Measurements from ENCODE around the gene GIPC2.
"Not testable (repeated sequence)": the region's sequence is repeated elsewhere in the genome, so short reads cannot be mapped to it uniquely, and the experiment has no call there.

The GIPC2 gene

GRCh38 chr1:78038071-78038470 is 7.7 kb upstream of the GIPC2 start:
- no peak for DNase-seq

- DNase-seq, result no peak
Measured at GRCh38 chr1:78038491-78038939, 7.3 kb upstream of the GIPC2 start.

DNA sequence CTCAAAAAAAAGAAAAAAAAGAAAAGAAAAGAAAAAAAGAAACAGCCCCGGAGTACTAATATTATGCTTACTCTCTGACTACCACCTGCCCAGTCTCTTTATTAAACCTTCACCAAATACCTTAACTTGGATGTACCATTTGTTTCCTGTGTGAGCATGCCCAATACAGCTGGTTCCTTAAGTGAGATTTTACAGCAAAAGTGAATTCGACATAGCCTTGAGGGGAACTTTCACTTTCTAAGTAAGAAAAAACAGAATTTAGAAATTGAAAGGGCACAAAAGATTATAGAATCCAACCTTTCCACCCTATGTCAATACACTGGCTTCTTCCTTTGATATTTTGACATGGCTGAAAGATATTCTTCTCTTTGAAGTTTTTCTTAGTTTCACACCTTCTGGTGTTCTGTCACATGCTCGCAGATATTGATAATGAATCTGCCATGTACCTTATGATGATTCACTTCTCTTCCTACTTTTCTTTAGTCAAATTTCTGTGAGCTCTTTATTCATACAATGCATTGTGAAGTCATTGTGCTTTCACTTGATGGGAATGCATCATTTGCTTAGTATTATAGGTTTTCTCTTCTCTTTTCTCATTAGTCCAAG is 5.2 kb upstream of the GIPC2 start:
- no peak for DNase-seq

- no peak for DNase-seq
Measured at GRCh38 chr1:78043436-78043835, 2.3 kb upstream of the GIPC2 start.

DNA sequence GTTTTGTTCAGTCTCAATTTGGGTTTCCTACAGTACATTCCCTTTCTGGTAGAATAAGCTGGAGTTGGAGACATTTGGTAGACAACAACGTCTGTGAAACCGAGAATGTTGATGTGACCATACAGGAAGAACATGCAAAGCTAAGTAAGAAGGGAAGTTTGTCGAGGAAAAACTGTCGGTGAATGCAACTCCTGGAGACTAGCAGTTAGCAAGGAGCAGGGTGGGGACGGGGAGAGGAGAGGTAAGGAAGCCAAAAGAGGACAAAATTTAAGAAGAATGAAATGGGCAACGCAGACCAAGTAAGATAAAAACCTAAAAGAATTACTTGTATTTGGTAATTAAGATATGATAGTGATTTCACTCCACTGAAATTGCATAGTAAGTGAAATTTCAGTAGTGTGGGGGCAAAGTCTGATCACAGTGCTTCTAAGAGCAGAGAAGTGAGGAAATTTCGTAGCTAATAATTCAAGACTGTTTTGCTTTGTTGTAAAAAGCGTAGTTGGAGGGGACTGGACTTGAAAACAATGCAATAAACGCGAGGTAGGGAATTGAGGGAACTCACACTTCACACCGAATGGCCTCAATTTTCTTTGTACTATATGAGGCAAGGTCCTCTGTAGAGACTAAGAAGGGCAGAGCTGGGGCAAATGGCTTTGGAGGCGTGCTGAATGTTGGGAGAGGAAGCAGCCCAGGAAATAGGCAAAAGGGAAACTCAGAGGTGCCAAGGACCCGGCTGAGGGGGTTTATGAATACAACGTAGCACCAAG is 787 bp upstream of the GIPC2 start:
- no peak for DNase-seq

- DNase-seq, result no peak
Measured at GRCh38 chr1:78045563-78045925, 222 bp upstream of the GIPC2 start.

DNA sequence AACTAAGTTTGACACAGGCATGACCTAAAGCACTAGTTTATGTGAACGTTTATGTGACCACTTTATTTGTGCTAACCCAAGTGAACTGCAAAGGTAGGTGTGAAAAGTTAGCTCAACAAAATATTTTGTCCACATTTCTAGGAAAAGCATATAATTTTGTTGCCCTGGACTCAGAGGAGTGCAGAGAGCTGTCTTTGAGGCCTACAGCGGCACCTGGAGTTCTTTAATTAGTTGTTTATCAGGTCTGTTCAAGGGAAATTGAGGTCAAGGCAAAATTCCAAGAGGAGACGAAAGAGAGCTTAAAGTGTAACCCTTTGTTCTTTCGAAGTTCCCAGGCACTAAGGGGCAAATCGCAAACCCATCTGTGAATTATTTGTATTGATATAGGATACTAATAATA is 1.3 kb downstream of the GIPC2 start:
- DNase-seq, result no peak

- no peak for DNase-seq
Measured at GRCh38 chr1:78047631-78048030, 1.9 kb downstream of the GIPC2 start.

DNA sequence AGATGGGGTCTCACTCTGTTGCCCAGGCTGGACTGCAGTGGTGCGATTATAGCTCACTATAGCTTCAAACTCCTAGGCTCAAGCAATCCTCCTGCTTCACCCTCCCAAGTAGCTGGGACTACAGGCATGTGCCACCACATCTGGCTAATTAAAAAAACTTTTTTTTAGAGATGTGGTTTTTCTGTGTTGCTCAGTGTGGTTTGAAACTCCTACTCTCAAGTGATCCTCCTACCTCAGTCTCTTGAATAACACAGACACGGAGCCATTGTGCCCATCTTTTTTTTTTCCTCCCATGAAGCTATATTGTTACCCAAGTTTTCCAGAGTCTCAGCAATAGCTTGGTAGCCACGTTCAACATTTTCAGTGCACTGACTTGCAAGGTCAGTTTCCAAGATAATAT is 2.7 kb downstream of the GIPC2 start:
- no peak for DNase-seq

GRCh38 chr1:78049396-78049795 is 3.6 kb downstream of the GIPC2 start:
- no peak for DNase-seq

DNA sequence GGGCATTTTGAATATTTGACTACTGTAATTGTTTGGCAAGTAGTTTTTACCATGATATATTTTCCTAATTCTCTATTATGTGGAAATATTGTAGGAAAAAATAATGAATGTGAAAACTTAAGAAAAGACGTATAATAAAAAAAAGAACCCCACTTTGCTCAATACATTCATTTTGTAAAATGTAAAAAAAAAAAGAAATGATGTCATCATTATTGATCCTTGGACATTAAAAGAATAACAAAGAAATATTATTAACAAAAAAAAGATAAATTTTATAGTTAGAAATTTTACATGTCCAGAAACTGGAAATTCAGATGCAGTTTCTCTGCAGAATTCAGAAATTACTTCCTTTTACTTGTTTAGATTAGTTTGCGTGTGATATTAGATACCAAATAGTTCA is 5.2 kb downstream of the GIPC2 start:
- no peak for DNase-seq

DNA sequence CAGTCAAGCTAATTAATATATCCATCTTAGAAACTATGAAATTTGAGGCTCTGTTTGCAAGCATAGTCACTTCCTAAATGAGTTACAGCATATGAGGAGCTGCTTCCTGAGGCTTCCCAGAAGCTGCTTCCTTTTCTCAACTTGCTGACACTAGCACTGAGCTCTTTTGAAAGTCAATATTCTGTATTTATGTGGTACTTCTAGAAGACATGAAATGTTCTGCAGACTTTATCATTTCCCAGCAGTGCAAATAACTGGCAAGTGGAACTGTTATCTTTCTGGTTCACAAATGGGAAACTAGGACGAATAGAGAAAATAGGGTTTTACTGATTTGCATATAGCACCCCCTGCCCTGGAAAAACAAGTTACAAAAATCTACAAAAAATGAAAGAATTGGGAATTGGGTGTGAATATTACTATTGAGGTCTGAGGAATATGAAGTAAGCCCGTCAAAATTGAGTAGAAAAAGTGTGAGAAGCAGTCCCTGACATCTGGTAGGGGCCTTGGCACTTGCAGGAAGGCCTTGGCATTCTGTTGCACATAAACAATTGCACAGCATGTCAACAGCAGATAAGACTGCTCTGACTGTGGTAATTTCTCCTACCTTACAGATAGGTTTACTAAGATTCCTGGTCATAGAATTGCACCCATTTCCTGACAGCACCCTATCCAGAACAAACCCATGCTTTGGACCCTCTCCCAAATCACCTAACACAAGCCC is 7.1 kb downstream of the GIPC2 start:
- DNase-seq, result no peak

DNA sequence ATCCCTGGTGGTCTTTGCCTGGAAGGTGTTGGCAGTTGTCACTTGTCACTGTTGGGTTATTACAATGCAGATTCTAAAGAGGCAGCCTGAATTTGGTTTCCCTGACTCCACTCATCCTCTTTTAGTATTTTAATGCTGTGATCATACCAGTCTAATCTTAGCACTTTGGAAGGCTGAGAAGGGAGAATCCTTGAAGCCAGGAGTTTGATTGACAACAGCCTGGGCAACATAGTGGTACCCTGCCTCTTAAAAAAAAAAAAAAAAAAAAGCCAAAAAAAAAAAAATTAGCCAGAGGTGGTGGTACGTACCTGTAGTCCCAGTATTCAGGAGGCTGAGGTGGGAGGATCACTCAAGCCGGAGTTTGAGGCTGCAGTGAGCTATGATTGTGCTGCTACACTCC is 7.7 kb downstream of the GIPC2 start:
- no peak for DNase-seq

- DNase-seq, result no peak
Measured at GRCh38 chr1:78054559-78054958, 8.8 kb downstream of the GIPC2 start.

GRCh38 chr1:78054972-78055371 is 9.2 kb downstream of the GIPC2 start:
- no peak for DNase-seq

DNA sequence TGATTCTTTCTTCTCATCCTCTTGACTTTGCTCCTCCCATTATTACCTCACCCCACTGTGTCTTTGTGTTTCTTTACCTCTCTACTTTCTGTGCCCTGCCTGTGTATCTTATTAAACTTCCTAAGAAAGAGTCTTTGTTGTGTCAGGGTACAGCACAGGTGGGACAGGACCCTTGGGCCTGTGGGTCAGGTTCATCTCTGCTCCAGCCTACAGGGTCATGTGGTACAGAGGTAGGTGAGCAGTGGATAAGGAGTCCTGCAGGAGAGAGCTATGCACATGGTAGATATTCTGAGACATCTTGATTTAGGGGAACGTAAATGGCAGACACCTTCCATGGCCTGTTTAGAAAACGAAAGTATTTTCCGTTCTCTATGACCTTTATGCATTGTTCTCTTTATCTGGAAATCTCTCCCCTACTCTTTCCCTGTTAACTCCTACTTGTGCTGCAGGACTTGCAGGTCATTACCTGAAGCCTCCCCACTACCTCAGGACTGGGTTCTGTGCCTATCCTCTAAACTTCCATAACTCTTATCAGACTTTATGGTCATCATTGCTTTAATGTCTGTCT is 9.9 kb downstream of the GIPC2 start:
- DNase-seq, result no peak

- no peak for DNase-seq
Measured at GRCh38 chr1:78058670-78059069, 12.9 kb downstream of the GIPC2 start.

GRCh38 chr1:78060857-78061563 is 15.2 kb downstream of the GIPC2 start:
- DNase-seq, result no peak

- DNase-seq, result no peak
Measured at GRCh38 chr1:78061825-78062523, 16.2 kb downstream of the GIPC2 start.

DNA sequence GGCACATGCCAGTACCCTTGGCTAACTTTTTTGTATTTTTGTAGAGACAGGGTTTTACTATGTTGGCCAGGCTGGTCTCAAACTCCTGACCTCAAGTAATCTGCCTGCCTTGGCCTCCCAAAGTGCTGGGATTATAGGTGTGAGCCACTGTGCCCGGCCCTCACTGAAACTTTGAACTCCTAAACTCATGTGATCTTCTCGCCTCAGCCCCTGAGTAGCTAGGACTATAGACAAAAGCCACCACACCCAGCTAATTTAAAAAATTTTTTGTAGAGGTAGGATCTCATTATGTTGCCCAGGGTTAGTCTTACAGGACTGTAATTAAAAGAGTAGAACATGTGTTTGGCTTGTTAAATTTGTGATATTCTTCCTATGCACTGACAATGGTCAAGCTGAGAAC is 19.1 kb downstream of the GIPC2 start:
- DNase-seq, result not testable (repeated sequence)

DNA sequence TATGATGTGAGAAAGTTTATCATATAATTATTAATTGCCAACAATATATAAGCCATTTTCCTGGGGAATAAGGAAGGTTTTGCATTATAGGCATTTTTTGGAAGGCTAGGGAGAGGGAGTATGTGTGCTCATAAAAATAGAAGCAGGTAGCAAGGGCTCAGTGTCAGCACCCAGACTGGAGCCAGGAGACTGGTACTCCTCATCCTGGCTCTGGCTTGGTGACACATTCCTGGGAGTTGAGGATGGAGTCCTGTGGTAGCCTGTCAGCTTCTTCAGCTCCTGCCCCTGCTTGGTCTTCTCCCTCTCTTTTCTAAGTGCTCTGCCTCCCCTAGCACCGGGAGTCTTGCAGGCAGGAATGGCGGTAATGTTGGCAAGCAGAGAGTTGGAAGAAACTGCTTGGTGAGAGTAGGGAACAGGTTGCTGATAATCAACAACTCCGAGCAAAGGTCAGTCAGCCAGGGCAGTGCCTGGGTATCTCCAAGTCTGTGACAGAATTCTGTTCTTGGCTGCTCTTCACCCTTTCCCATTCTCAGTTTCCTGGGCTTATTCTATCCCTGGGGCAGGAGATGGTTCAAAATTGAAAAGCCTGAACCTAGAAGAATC is 23.0 kb downstream of the GIPC2 start:
- no peak for DNase-seq

DNA sequence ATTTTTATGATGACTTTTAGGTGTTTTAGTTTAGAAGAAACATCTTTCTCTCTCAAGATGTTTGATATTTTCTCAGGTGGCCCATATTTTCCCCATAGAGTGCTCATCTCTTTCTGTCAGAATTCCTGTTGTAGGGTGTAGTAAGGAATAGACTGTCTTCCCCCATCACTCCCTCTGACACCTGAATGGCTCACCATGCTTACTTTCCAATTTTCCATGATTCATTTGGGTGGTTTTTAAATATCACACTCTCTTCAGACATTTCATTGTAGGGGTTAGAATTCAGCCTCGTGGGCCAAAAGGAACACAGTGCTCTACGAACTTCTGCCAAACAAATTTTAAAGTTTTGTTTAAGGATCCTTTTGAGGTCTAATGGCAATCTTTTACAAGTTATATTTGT is 24.0 kb downstream of the GIPC2 start:
- no peak for DNase-seq

Measured in femur (tissue), 1 donor.